Stomach (tissue), 9 donors: ENCODE results near the gene BCKDK. TPM values are rescaled to one million over a fixed set of nuclear protein-coding genes. Genes with fewer than 3 reads are reported as not detected.

Experiments
- DNase-seq, 2 donors: peaks; one replicate each; pipeline versions ENCODE4 v3.0.0 to v3.0.0-alpha.2; 2013 to 2019
- H3K27ac ChIP-seq, 5 donors: fragments of 200-600 bp in 4 of 5; sonication (generic) in 4 of 5; one replicate each; pipeline ENCODE4 v1.5.1; 2013 to 2019; ENCODE audit warnings: mild to moderate bottlenecking in 1 of 5, moderate library complexity in 1 of 5
- H3K27me3 ChIP-seq, 3 donors: fragments of 200-600 bp; sonication (generic); one replicate each; pipeline ENCODE4 v1.5.1; 2017 to 2019; ENCODE audit warnings: mixed run types in 1 of 3
- H3K36me3 ChIP-seq, 4 donors: fragments of 200-600 bp; sonication (generic); 1 replicate in 3 of 4; 2 replicates in 1 of 4; pipeline ENCODE4 v1.5.1; 2016 to 2019
- H3K4me1 ChIP-seq, 4 donors: fragments of 200-600 bp; sonication (generic); one replicate each; pipeline ENCODE4 v1.5.1; 2016 to 2019
- H3K4me3 ChIP-seq, 4 donors: fragments of 200-600 bp; sonication (generic) in 3 of 4; one replicate each; pipeline ENCODE4 v1.5.1; 2016 to 2019; ENCODE audit warnings: mild to moderate bottlenecking in 1 of 4
- H3K9me3 ChIP-seq, 4 donors: fragments of 200-600 bp; sonication (generic); one replicate each; pipeline ENCODE4 v1.5.1; 2016 to 2019
- EP300 ChIP-seq: sonication (generic); formaldehyde crosslinking; IDR thresholded peaks from one replicate; pipeline ENCODE4 v1.6.1; 2017; ENCODE audit warnings: antibody characterized with exemption
- POLR2A ChIP-seq, 4 donors: fragments of 450-650 bp; IDR thresholded peaks; one replicate each; pipeline ENCODE4 v1.6.1; 2016; ENCODE audit warnings: antibody characterized with exemption in 4 of 4, control low read depth in 2 of 4, mild to moderate bottlenecking in 1 of 4, moderate library complexity in 1 of 4
- POLR2AphosphoS5 ChIP-seq, 3 donors: sonication (generic); formaldehyde crosslinking; IDR thresholded peaks; one replicate each; pipeline ENCODE4 v1.6.1; 2016; ENCODE audit warnings: antibody characterized with exemption in 3 of 3
- WGBS, 5 donors: extraction: QIAGEN DNeasy Blood & Tissue Kit in 3 of 5; methylation state at CpG; one replicate each; pipeline versions ENCODE4 v1.1.5 to v1.1.7; 2013 to 2018; 5-methylcytosine and 5-hydroxymethylcytosine counted together
- intact Hi-C: fragments of 100-400 bp; cut with DNase I; formaldehyde crosslinking; loops from one replicate; pipeline ENCODE4 v1.15.1; 2023; ENCODE audit warnings: low total_unique reads
- polyA plus RNA-seq, 3 donors: library from polyadenylated mRNA; stranded (reverse); fragments of 200-250 nt; gene quantifications; one replicate each; pipeline ENCODE4 v1.2.3, GENCODE V29; 2013
- total RNA-seq, 5 donors: library from RNA; depleted of rRNA; stranded (reverse); fragments of >200 nt; gene quantifications; one replicate each; pipeline versions ENCODE4 v1.1.0 to v1.2.3, GENCODE V29; 2014 to 2016
- TF ChIP-seq, protein P1 (sequence below), 7 experiments: fragments of 450-650 bp in 4 of 7; fragments of 200-600 bp in 3 of 7; sonication (generic) in 3 of 7; IDR thresholded peaks; one replicate each; pipeline ENCODE4 v1.5.1; 2016 to 2019; ENCODE audit warnings: antibody characterized with exemption in 7 of 7, control low read depth in 2 of 7, mild to moderate bottlenecking in 1 of 7
- donor health status: healthy with polysubstance abuse.
- donor health status: Bipolar disorder and iron deficiency.
- donor health status: healthy.

Gene BCKDK
- total and polyA plus RNA-seq, 8 donors: 11.0 to 197 (median 37.5) TPM

DNA sequence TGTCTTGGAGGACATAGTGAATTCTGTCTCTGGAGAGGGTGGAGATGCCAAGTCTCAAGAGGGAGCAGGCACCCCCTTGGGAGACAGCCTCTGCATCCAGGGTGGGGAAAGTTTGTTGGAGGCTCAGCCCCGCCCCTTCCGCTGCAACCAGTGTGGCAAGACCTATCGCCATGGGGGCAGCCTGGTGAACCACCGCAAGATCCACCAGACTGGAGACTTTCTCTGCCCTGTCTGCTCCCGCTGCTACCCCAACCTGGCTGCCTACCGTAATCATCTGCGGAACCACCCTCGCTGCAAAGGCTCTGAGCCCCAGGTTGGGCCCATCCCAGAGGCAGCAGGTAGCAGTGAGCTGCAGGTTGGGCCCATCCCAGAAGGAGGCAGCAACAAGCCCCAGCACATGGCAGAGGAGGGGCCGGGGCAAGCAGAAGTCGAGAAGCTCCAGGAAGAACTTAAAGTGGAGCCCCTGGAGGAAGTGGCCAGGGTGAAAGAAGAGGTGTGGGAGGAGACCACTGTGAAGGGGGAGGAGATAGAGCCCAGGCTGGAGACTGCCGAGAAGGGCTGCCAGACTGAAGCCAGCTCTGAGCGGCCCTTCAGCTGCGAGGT lies 28.7 kb upstream of the BCKDK start:
- no peak for DNase-seq
- Histone ChIP-seq H3K4me3 (no peak overlapping the region), H3K27ac (no peak overlapping the region), H3K36me3 (peaks cover 54 to 85% (median 84%) of the 10 kb centered on the region in 4 donors), H3K4me1 (peaks cover 11 to 57% (median 42%) of the 10 kb centered on the region in 4 donors), H3K9me3 (no peaks in the 10 kb centered on the region), H3K27me3 (no peaks in the 10 kb centered on the region)
- intact Hi-C loops: no loop called here
- TF ChIP-seq, protein P1, sequence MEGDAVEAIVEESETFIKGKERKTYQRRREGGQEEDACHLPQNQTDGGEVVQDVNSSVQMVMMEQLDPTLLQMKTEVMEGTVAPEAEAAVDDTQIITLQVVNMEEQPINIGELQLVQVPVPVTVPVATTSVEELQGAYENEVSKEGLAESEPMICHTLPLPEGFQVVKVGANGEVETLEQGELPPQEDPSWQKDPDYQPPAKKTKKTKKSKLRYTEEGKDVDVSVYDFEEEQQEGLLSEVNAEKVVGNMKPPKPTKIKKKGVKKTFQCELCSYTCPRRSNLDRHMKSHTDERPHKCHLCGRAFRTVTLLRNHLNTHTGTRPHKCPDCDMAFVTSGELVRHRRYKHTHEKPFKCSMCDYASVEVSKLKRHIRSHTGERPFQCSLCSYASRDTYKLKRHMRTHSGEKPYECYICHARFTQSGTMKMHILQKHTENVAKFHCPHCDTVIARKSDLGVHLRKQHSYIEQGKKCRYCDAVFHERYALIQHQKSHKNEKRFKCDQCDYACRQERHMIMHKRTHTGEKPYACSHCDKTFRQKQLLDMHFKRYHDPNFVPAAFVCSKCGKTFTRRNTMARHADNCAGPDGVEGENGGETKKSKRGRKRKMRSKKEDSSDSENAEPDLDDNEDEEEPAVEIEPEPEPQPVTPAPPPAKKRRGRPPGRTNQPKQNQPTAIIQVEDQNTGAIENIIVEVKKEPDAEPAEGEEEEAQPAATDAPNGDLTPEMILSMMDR (IDR thresholded peaks at IDR 0.05): no peak
- no peak for TF ChIP-seq POLR2AphosphoS5 (IDR thresholded peaks at IDR 0.05)
- no peak for TF ChIP-seq EP300
- TF ChIP-seq POLR2A (IDR thresholded peaks at IDR 0.05): no peak
- 74 to 89% (median 85%) methylated on average over 12 to 13 of the region's 13 CpGs for WGBS, 5 donors

GRCh38 chr16:31080035-31080629 lies 28.1 kb upstream of the BCKDK start:
- H3K27ac ChIP-seq: no peak overlapping the region
- H3K4me1 ChIP-seq: peaks cover 7 to 51% (median 36%) of the 10 kb centered on the region in 4 donors
- no peak overlapping the region for H3K4me3 ChIP-seq
- 96 to 98% (median 97%) methylated on average over 37 to 40 of the region's 40 CpGs for WGBS, 5 donors
- intact Hi-C loops: no loop called here
- DNase-seq: no peak
- no peaks in the 10 kb centered on the region for H3K9me3 ChIP-seq
- TF ChIP-seq POLR2A (IDR thresholded peaks at IDR 0.05): no peak
- TF ChIP-seq, protein P1 (IDR thresholded peaks at IDR 0.05): no peak
- no peak for TF ChIP-seq POLR2AphosphoS5 (IDR thresholded peaks at IDR 0.05)
- no peak for TF ChIP-seq EP300
- peaks cover 54 to 92% (median 90%) of the 10 kb centered on the region in 4 donors for H3K36me3 ChIP-seq
- H3K27me3 ChIP-seq: no peaks in the 10 kb centered on the region

- 92 to 95% (median 94%) methylated on average over 2 to 13 of the region's 13 CpGs for WGBS, 5 donors
- peaks cover 54 to 100% (median 98%) of the 10 kb centered on the region in 4 donors for H3K36me3 ChIP-seq
Observed at GRCh38 chr16:31080756-31081419, 27.3 kb upstream of the BCKDK start.

More at GRCh38 chr16:31080756-31081419, 27.3 kb upstream of the BCKDK start:
- H3K4me1 ChIP-seq: peaks cover 0 to 44% (median 29%) of the 10 kb centered on the region in 4 donors
- no peak for DNase-seq
- intact Hi-C loops: no loop called here
- no peak overlapping the region for H3K27ac ChIP-seq
- H3K27me3 ChIP-seq: no peaks in the 10 kb centered on the region
- no peaks in the 10 kb centered on the region for H3K9me3 ChIP-seq
- H3K4me3 ChIP-seq: no peak overlapping the region
- no peak for TF ChIP-seq POLR2A (IDR thresholded peaks at IDR 0.05)
- TF ChIP-seq, protein P1 (IDR thresholded peaks at IDR 0.05): no peak
- TF ChIP-seq POLR2AphosphoS5 (IDR thresholded peaks at IDR 0.05): no peak
- no peak for TF ChIP-seq EP300
